Tibial nerve (tissue), 4 donors: ENCODE measurements around the gene MAPT. TPM values are rescaled to one million over a fixed set of nuclear protein-coding genes. Genes with fewer than 3 reads are reported as not detected.

Source experiments
- DNase-seq, 2 donors: peaks; one replicate each; pipeline ENCODE4 v3.0.0-alpha.2; 2019; ENCODE audit warnings: low spot score in 2 of 2
- H3K27ac ChIP-seq, 4 donors: fragments of 200-600 bp; sonication (generic) in 3 of 4; one replicate each; pipeline ENCODE4 v1.5.1; 2017 to 2019; ENCODE audit warnings: mild to moderate bottlenecking in 1 of 4
- H3K27me3 ChIP-seq, 2 donors: fragments of 200-600 bp; sonication (generic) in 1 of 2; one replicate each; pipeline versions ENCODE4 v1.5.1 to v1.6.0; 2017 to 2019
- H3K36me3 ChIP-seq, 3 donors: fragments of 200-600 bp; sonication (generic); one replicate each; pipeline ENCODE4 v1.5.1; 2018 to 2019
- H3K4me1 ChIP-seq, 4 donors: fragments of 200-600 bp; sonication (generic) in 3 of 4; one replicate each; pipeline ENCODE4 v1.5.1; 2017 to 2019
- H3K4me3 ChIP-seq, 4 donors: fragments of 200-600 bp; sonication (generic) in 3 of 4; one replicate each; pipeline ENCODE4 v1.5.1; 2017 to 2019; ENCODE audit warnings: mild to moderate bottlenecking in 1 of 4, moderate library complexity in 1 of 4
- H3K9me3 ChIP-seq, 4 donors: fragments of 200-600 bp; sonication (generic) in 3 of 4; one replicate each; pipeline ENCODE4 v1.5.1; 2017 to 2019
- EP300 ChIP-seq, 2 donors: sonication (generic); formaldehyde crosslinking; IDR thresholded peaks; one replicate each; pipeline ENCODE4 v1.6.1; 2017; ENCODE audit warnings: antibody characterized with exemption in 2 of 2, mild to moderate bottlenecking in 1 of 2
- POLR2A ChIP-seq, 2 donors: fragments of 450-650 bp; IDR thresholded peaks; one replicate each; pipeline ENCODE4 v1.6.1; 2017; ENCODE audit warnings: antibody characterized with exemption in 2 of 2, mild to moderate bottlenecking in 2 of 2, moderate library complexity in 2 of 2
- WGBS, 2 donors: methylation state at CpG; one replicate each; pipeline ENCODE4 v1.1.5; 2018; 5-methylcytosine and 5-hydroxymethylcytosine counted together
- total RNA-seq, 4 donors: library from RNA; depleted of rRNA; stranded (reverse); fragments of >200 nt; gene quantifications; one replicate each; pipeline ENCODE4 v1.1.0, GENCODE V29; 2016
- TF ChIP-seq, protein P1 (sequence below), 5 experiments: fragments of 200-600 bp in 3 of 5; fragments of 450-650 bp in 2 of 5; sonication (generic) in 3 of 5; IDR thresholded peaks; one replicate each; pipeline ENCODE4 v1.5.1; 2016 to 2019; ENCODE audit warnings: antibody characterized with exemption in 5 of 5, mild to moderate bottlenecking in 3 of 5, moderate library complexity in 2 of 5

Gene MAPT
- total RNA-seq, 4 donors from 2014 or later, result 2.5 to 3.1 (median 2.8) TPM

DNA sequence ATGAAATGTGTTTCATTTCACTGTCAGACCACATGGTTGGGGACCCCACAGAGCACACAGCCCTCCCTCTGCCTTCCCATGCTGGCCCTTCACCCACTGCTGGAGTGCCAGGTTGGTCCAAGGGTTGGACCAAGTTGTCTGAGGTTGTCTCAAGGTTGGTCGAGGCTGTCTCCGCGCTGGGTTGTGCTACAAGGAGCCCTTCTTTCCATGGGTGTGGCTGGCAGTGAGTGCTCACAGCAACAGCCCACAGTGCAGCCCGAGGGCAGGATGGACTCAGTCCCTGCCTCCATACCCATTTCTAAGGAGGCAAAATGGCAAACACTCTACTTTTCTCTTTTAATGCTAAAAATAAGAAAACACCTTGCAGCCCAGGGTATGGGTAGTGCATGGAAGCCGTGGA, 68.9 kb downstream of the MAPT start:
- 86 to 90% methylated on average over 5 of the region's 5 CpGs for WGBS, 2 donors
- Histone ChIP-seq H3K27me3 (no peaks in the 10 kb centered on the region), H3K4me1 (no peaks in the 10 kb centered on the region), H3K4me3 (no peak overlapping the region), H3K9me3 (no peaks in the 10 kb centered on the region), H3K36me3 (no peaks in the 10 kb centered on the region), H3K27ac (no peak overlapping the region)
- DNase-seq, result no peak
- TF ChIP-seq EP300 (IDR thresholded peaks at IDR 0.05) (no peak), POLR2A (IDR thresholded peaks at IDR 0.05) (no peak)
- TF ChIP-seq, protein P1, sequence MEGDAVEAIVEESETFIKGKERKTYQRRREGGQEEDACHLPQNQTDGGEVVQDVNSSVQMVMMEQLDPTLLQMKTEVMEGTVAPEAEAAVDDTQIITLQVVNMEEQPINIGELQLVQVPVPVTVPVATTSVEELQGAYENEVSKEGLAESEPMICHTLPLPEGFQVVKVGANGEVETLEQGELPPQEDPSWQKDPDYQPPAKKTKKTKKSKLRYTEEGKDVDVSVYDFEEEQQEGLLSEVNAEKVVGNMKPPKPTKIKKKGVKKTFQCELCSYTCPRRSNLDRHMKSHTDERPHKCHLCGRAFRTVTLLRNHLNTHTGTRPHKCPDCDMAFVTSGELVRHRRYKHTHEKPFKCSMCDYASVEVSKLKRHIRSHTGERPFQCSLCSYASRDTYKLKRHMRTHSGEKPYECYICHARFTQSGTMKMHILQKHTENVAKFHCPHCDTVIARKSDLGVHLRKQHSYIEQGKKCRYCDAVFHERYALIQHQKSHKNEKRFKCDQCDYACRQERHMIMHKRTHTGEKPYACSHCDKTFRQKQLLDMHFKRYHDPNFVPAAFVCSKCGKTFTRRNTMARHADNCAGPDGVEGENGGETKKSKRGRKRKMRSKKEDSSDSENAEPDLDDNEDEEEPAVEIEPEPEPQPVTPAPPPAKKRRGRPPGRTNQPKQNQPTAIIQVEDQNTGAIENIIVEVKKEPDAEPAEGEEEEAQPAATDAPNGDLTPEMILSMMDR (IDR thresholded peaks at IDR 0.05), result no peak

DNA sequence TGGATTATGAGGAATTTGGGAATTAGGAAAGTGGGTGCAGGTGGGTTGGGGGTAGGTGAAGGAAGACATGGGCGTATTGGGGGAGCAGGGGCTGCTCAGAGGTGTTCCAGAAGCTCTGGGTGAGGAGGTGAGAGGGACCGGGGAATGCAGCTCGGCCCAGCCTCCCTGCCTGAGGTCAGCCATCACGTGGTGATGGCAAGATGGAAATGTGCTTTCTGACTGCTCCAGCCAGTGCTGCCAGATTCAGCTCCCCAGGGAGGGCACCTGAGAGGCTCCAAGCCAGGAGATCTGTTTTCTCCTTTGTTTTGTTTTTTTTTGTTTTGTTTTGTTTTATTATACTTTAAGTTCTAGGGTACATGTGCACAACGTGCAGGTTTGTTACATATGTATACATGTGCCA, 69.5 kb downstream of the MAPT start:
- Histone ChIP-seq H3K4me3 (no peak overlapping the region), H3K4me1 (no peaks in the 10 kb centered on the region), H3K27me3 (no peaks in the 10 kb centered on the region), H3K27ac (no peak overlapping the region), H3K9me3 (no peaks in the 10 kb centered on the region), H3K36me3 (no peaks in the 10 kb centered on the region)
- no peak for DNase-seq
- WGBS, 2 donors, result 60 to 63% methylated on average over 5 of the region's 5 CpGs
- TF ChIP-seq, protein P1 (IDR thresholded peaks at IDR 0.05), result no peak
- TF ChIP-seq POLR2A (IDR thresholded peaks at IDR 0.05), result no peak
- TF ChIP-seq EP300 (IDR thresholded peaks at IDR 0.05), result no peak

DNA sequence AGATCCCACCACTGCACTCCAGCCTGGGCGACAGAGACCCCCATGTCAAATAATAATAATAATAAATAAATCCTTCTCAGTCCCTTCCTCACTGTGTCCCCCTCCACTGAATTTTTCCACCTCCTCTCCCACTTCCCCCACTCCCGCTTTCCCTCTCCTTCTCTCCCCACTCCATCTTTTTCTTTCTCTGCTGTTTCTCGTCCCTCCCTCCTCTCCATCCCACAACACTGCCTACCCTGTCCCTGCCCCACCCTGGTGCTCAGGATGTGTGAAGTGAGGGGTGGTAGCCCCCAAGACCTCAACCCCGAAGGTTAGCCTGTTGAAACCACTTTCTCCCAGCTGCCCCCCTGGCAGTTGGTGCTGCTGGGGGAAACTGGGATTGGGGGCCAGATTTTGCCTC, 70.3 kb downstream of the MAPT start:
- no peak for TF ChIP-seq EP300 (IDR thresholded peaks at IDR 0.05)
- TF ChIP-seq, protein P1 (IDR thresholded peaks at IDR 0.05), result no peak
- no peak for TF ChIP-seq POLR2A (IDR thresholded peaks at IDR 0.05)
- Histone ChIP-seq H3K9me3 (no peaks in the 10 kb centered on the region), H3K36me3 (no peaks in the 10 kb centered on the region), H3K4me1 (no peaks in the 10 kb centered on the region), H3K4me3 (no peak overlapping the region), H3K27ac (no peak overlapping the region), H3K27me3 (no peaks in the 10 kb centered on the region)
- DNase-seq, result no peak
- 89 to 92% methylated on average over 4 of the region's 4 CpGs for WGBS, 2 donors

DNA sequence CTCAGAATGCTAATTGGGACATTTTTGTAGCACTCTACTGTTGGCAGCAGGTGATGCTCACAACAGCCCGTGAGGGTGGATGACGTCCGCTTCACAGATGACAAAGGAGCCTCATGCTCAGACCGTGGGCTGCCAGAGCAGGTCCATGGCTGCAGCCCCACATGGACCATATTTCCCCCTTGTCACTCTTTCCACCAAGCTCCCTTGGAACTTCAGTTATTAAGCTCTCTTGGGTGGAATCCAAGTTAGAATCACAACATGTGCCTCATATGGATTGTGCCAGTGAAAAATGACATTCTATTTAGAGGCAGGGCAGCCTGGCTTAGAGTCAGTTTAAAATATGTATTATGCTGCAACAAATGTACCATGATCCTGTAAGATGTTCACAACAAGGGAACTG, 71.5 kb downstream of the MAPT start:
- no peak overlapping the region for H3K4me3 ChIP-seq
- TF ChIP-seq EP300 (IDR thresholded peaks at IDR 0.05) (no peak), POLR2A (IDR thresholded peaks at IDR 0.05) (no peak)
- TF ChIP-seq, protein P1 (IDR thresholded peaks at IDR 0.05), result no peak
- DNase-seq, result no peak
- H3K4me1 ChIP-seq, result no peaks in the 10 kb centered on the region
- no peaks in the 10 kb centered on the region for H3K36me3 ChIP-seq
- no peaks in the 10 kb centered on the region for H3K9me3 ChIP-seq
- H3K27ac ChIP-seq, result no peak overlapping the region
- 61 to 76% methylated on average over 4 of the region's 4 CpGs for WGBS, 2 donors
- H3K27me3 ChIP-seq, result no peaks in the 10 kb centered on the region

DNA sequence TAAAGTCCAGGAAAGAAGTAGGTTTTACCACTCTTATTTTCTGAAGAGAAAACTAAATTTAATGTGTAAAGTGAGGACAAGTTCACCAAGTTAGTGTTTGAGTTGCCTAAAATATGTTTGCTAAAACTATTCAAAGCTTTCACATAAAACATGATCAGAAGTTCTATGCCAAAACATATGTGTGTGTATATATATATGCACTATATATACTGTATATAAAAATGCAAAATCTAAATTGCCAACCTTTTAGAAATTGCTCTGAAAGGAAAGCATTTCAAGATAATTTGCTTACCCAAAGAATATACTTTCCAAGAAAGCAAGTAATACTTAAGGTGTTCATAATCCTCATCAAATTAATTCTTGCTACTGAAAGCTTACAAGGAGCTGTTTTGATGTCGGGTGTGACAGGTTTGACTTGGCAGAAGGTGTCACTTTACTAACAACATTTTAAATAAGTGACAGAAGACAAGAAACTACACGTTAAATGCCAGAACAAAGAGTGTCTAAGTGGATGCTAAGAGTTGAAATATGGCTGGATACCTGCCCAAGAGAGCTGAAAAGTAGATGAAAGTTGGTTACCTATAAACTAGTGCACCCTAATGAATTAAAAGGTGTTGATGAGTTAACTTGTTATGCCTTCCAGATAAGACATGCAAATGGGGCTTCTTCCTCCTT, 72.4 kb downstream of the MAPT start:
- no peak for TF ChIP-seq POLR2A (IDR thresholded peaks at IDR 0.05)
- TF ChIP-seq EP300 (IDR thresholded peaks at IDR 0.05), result no peak
- TF ChIP-seq, protein P1 (IDR thresholded peaks at IDR 0.05), result no peak
- H3K27ac ChIP-seq, result no peak overlapping the region
- H3K27me3 ChIP-seq, result no peaks in the 10 kb centered on the region
- DNase-seq, result no peak
- no peaks in the 10 kb centered on the region for H3K4me1 ChIP-seq
- no peaks in the 10 kb centered on the region for H3K9me3 ChIP-seq
- H3K4me3 ChIP-seq, result no peak overlapping the region
- peaks cover 0 to 4% (median 0%) of the 10 kb centered on the region in 3 donors for H3K36me3 ChIP-seq
- WGBS, 2 donors, result 54 to 66% methylated on average over 2 of the region's 2 CpGs
